GM18867 (cell line): ENCODE results near the gene UNCX.

Experiments
- ATAC-seq: cut with Tn5 transposase; IDR thresholded peaks from one replicate; pipeline ENCODE4 v1.9.1; 2021; ENCODE audit warnings: mild to moderate bottlenecking, moderate library complexity; ENCODE audit not compliant: unreplicated experiment

UNCX gene

GRCh38 chr7:1214516-1214915, 18.2 kb upstream of the UNCX start:
- no peak for ATAC-seq

- ATAC-seq: no peak
Measured at GRCh38 chr7:1218541-1219165, 14.0 kb upstream of the UNCX start.

GRCh38 chr7:1219498-1219897, 13.2 kb upstream of the UNCX start:
- ATAC-seq: no peak

GRCh38 chr7:1220000-1220726, 12.5 kb upstream of the UNCX start:
- no peak for ATAC-seq

- no peak for ATAC-seq
Measured at GRCh38 chr7:1220977-1221745, 11.5 kb upstream of the UNCX start.

GRCh38 chr7:1223196-1223981, 9.3 kb upstream of the UNCX start:
- no peak for ATAC-seq

- ATAC-seq: no peak
Measured at GRCh38 chr7:1224086-1224716, 8.5 kb upstream of the UNCX start.

GRCh38 chr7:1225030-1225429, 7.6 kb upstream of the UNCX start:
- no peak for ATAC-seq

GRCh38 chr7:1225441-1226185, 7.1 kb upstream of the UNCX start:
- no peak for ATAC-seq

- no peak for ATAC-seq
Measured at GRCh38 chr7:1226186-1226901, 6.3 kb upstream of the UNCX start.

GRCh38 chr7:1227071-1227804, 5.4 kb upstream of the UNCX start:
- no peak for ATAC-seq

GRCh38 chr7:1227814-1228544, 4.7 kb upstream of the UNCX start:
- no peak for ATAC-seq

GRCh38 chr7:1228545-1229201, 4.0 kb upstream of the UNCX start:
- no peak for ATAC-seq

- no peak for ATAC-seq
Measured at GRCh38 chr7:1229202-1229947, 3.3 kb upstream of the UNCX start.

GRCh38 chr7:1229956-1230355, 2.7 kb upstream of the UNCX start:
- ATAC-seq: no peak

- no peak for ATAC-seq
Measured at GRCh38 chr7:1230411-1231213, 2.1 kb upstream of the UNCX start.
